ENCODE data around the gene ZNF384.
A peak's percentile ranks its signal among the peaks of the same experiment; 100 is the strongest.

ZNF384 gene

DNA sequence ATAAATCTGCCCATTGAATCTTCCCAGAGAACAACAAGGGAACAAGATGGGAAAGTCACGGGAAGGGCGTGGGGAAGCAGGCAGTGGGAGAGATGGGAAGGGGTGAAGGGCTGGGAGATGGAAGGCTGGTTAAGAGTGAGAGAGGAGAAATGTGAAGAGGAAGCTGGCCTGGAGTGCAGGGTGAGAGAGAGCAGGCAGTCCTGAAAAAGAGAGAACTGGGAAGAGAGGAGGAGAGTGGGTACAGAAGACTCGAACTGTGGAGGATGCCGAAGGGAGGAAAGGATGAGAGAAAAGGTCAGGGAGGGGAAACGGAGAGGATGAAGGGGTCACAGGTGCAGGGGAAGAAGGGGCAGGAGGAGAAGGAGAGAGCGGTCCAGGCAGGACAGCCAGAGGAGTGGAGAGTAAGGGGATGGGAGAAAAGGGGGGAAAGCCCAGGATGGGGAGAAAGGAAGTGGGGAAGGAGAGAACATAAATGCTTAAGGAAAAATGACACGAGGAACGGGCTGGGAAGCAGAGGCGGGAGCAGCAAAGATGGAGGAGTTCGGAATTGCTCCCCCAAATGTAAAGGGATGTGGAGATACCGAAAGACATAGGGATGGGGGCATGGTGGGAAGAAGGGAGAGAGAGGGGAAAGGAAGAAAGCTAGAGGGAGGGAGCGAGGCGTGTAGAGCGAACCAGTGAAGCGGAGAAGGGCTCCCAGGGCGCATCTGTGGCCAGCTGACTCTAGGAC lies 10.2 kb upstream of the ZNF384 start:
- DNase-seq (ENCODE audit: low read depth in 2 of 2, low spot score in 1 of 2), result no peak

DNA sequence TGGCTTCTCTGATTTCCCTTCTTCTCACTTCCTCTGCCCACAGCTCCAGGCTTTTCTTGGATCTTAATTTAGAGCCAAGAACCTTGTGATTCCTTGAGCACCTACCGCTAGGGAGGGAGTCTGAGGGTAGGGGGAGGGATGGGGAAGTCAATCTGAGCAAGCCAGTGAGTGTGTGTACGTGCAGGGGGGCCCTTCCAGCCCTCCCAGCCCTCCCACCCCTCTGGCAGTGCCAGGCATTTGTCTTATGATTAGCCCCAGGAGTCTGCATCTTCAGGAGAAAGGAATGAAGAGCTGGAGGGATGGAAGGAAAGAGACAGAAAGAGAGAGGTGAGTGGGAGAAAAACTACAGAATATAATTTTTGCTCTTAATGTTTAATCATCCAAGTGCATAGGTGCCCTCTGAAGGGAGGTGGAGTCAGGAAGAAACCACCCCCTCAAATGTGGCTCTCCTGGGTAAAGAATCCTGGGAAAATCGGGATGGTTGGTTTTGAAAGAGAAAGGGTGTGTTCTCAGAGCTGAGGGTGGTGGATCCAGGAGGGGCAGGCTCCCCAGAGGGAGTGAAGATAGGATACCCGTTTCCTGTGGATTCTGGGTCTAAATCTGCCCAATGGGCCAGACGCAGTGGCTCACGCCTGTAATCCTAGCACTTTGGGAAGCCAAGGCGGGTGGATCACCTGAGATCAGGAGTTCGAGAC lies 9.3 kb upstream of the ZNF384 start:
- DNase-seq (ENCODE audit: low read depth in 2 of 2, low spot score in 1 of 2), result no peak

DNA sequence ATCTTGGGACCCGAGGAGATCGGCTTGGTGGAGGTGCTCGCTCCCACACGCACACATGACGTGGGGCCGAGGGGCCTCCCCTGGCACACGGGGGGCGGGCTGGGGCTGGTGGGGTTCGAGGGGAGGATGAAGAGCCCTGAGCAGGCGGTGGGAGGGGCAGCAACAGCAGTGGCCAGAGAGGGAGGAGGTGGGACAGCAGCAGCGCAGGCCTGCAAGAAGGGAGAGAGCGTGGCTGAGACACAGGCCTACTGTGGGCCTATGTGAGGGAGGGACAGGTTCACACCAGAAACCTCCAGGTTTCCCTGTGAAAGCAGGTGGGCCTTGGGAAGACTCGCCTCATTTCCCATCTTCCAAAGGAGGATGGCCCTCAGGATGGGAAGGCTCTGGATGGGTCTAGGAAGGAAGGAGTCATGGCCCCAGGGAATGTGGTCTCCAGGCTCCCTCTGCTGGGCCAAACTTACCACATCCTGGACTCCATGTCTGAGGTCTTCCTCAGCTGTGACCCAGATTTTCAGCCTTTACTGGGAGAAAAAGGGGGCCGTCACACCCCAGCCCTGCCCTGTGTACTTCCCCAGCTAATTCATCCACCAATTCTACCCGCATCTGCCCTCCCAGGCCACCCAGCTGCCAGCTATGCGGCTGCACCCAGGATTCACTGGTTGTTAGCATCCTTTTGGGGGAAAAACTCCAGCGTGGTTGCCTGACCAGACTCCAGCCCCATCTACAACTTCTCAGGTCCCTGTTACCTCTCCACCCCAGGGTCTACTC lies 8.6 kb upstream of the ZNF384 start:
- no peak for DNase-seq (ENCODE audit: low read depth in 2 of 2, low spot score in 1 of 2)

- DNase-seq (ENCODE audit: low read depth in 2 of 2, low spot score in 1 of 2), result no peak
These were observed 7.8 kb upstream of the ZNF384 start for GRCh38 chr12:6696690-6697583.

GRCh38 chr12:6695313-6696045 lies 6.3 kb upstream of the ZNF384 start:
- DNase-seq (ENCODE audit: low read depth in 2 of 2, low spot score in 1 of 2), result no peak

DNA sequence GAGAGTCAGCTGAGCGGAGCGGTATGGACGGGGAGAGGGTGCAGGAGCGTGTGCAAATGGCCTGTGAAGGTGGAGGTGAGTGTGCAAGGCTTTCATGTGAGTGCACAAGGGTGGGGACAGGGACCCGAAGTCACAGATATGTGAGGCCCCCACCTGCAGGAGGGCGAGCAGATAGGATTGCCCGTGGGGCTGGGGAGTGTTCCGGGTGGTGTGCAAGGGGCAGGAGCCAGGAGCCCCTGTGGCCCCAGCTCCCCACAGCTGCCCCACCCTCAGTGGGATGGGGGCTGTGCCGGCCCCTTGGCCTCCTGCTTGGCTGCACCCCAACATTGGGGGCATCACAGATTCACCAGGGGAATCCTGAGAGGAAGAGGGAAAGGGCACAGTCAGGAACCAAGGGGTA lies 5.5 kb upstream of the ZNF384 start:
- DNase-seq (ENCODE audit: low read depth in 2 of 2, low spot score in 1 of 2), result no peak

GRCh38 chr12:6693832-6694355 lies 4.7 kb upstream of the ZNF384 start:
- DNase-seq (ENCODE audit: low read depth in 2 of 2, low spot score in 1 of 2), result no peak

DNA sequence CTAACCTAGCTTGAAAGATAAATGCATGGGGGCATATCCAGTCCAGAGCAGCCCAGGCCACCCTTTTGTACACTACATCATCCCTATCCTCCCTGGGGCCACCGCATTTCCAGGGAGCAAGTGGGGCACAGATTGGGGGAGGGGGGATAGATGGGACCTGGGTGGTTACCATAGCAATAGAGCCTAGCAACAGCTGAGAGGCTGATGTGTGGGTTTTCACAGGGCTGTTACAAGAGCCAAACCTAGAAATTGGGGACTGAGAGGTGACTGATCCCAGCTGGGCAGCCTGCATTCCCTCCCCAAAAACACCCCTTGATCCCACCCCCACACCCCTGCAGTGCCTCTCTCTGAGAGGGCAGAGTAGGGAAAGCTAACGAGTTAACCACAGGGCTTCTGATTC lies 3.7 kb upstream of the ZNF384 start:
- no peak for DNase-seq (ENCODE audit: low read depth in 2 of 2, low spot score in 1 of 2)

DNA sequence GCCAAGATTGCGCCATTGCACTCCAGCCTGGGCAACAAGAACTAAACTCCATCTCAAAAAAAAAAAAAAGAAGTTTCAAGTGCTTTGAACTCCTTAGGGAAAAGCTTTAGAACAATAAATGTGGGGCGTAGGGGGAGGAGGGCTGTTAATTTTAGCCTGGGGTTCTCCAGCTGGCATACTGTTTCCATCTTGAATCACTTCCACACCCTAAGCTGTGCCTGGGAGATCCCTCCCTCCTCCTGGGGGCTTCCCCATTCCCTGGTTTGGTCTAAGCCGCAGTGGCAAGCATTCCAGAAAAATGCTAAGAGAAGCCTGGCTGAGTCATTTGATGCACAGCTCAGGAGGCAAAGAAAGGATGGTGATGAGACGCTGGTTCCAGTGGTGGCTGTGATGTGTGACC lies 2.3 kb upstream of the ZNF384 start:
- no peak for DNase-seq (ENCODE audit: low read depth in 2 of 2, low spot score in 1 of 2)

DNA sequence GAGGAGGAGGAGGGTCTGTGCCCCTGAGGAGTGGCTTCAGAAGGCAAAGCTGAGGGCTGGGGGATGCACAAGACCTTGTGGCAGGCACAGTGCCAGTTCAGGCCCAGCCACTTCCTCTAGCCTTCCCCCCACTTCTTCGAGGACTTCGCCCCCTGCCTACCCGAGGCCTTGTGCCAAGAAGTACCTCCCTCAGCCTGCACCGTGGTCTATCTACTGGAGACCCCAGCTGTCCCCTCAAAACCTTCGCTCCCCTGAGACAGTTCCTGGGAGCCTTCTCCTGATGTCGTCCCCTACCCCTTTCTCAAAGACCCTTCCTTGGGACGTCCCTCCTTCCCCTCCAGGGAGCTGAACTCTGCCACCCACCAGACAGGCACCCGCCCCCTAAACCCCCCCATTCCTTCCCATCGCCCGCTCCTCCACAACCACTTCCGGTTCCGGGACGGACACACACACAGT lies 604 bp downstream of the ZNF384 start:
- DNase-seq (ENCODE audit: low read depth in 2 of 2, low spot score in 1 of 2), result peak; percentile 60 to 73

GRCh38 chr12:6685814-6686213 lies 3.4 kb downstream of the ZNF384 start:
- DNase-seq (ENCODE audit: low read depth in 2 of 2, low spot score in 1 of 2), result no peak

- no peak for DNase-seq (ENCODE audit: low read depth in 2 of 2, low spot score in 1 of 2)
These were observed 4.6 kb downstream of the ZNF384 start for GRCh38 chr12:6684609-6685008.

GRCh38 chr12:6676962-6677361 lies 12.2 kb downstream of the ZNF384 start:
- no peak for DNase-seq (ENCODE audit: low read depth in 2 of 2, low spot score in 1 of 2)

DNA sequence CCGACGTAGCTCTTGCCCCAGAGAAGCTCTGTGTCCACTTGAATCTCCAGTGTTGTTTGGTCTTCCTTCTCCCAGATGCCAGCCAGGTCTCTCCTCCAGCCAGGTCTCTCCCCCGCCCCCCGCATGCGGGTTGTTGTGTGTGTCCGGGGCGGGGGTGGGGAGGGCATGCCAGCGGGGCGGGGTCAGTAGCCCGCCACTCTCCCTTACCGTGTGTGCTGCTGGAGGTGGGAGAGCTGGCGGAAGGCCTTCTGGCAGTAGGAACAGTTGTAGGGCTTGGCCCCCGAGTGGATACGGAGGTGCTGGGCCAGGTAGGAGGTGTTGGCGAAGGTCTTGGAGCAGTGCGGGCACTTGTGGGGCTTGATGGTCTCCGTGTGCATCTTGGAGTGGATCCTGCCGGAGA lies 17.0 kb downstream of the ZNF384 start:
- DNase-seq (ENCODE audit: low read depth in 2 of 2, low spot score in 1 of 2), result no peak

DNA sequence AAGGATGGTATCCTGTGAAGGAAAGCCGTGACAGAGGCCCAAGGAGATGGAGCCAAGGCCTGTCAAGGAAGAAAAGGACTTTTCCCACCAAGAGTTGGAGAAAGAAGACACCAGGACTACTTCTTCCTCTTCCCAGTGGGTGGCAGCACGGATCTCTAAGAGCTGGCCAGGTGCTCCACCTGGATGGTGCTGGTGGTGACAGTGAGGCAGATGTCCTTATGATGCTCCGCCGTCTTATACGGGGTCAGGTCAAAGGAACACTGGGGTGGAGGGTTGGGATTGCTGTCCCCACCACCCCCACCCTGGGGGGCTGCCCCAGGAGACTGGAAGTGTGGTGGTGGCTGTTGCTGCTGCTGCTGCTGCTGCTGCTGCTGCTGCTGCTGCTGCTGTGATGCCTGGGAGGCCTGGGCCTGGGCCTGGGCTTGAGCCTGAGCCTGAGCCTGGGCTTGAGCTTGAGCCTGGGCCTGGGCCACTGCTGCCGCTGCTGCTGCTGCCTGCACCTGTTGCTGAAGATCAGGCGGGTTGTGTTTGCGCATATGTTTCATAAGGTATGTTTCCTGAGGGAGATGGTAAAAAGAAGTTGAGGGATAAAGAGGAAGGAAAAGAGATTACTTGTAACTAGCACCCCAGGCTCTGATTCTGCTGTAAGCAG lies 21.5 kb downstream of the ZNF384 start:
- no peak for DNase-seq (ENCODE audit: low read depth in 2 of 2, low spot score in 1 of 2)

- no peak for DNase-seq (ENCODE audit: low read depth in 2 of 2, low spot score in 1 of 2)
These were observed 23.0 kb downstream of the ZNF384 start for GRCh38 chr12:6666211-6666610.

GRCh38 chr12:6664902-6665301 lies 24.3 kb downstream of the ZNF384 start:
- no peak for DNase-seq (ENCODE audit: low read depth in 2 of 2, low spot score in 1 of 2)

- peak; percentile 80 to 94 for DNase-seq (ENCODE audit: low read depth in 2 of 2, low spot score in 1 of 2)
These were observed 26.1 kb downstream of the ZNF384 start, which contains the start of gene ING4 for GRCh38 chr12:6662906-6663742. Gene ING4, minus strand, starts transcription at chr12:6663119. Its CDS starts 18 bp downstream, at chr12:6663101.

GRCh38 chr12:6662602-6662905 lies 26.6 kb downstream of the ZNF384 start:
- no peak for DNase-seq (ENCODE audit: low read depth in 2 of 2, low spot score in 1 of 2)
